OCI-LY7 (cell line): Measurements from ENCODE around the gene ANKRD34A. TPM values are rescaled to one million over a fixed set of nuclear protein-coding genes. Genes with fewer than 3 reads are reported as not detected.

Experiments used
- BruUV-seq: library from RNA; stranded (reverse); fragments of 400-500 nt; replicated peaks from 2 replicates; lab custom pipeline; 2021; lab: Mats Ljungman, UMichigan
- CTCF ChIA-PET: fragments of 300-600 bp; sonication (Branson Sonifier 250); formaldehyde crosslinking; loops from one replicate; lab custom pipeline; 2022; ENCODE audit warnings: antibody characterized with exemption; ENCODE audit not compliant: unreplicated experiment; lab: Charles Lee
- POLR2A ChIA-PET: fragments of 300-600 bp; sonication (Branson Sonifier 250); formaldehyde crosslinking; loops from one replicate; lab custom pipeline; 2022; ENCODE audit warnings: antibody characterized with exemption; lab: Charles Lee
- DNase-seq: peaks from one replicate; pipeline ENCODE4 v3.0.0-alpha.2; 2015; ENCODE audit warnings: low spot score
- H2AFZ ChIP-seq: fragments of 200-600 bp; sonication (generic), shearing (Covaris generic); 2 replicates; pipeline ENCODE4 v1.6.1; 2014; ENCODE audit warnings: mild to moderate bottlenecking, antibody characterized with exemption, low read length, moderate library complexity
- H3K27ac ChIP-seq: fragments of 200-600 bp; sonication (generic); 2 replicates; pipeline ENCODE4 v1.5.1; 2014; ENCODE audit warnings: mixed run types, low read depth, mild to moderate bottlenecking, moderate library complexity, low read length, inconsistent platforms; ENCODE audit not compliant: poor library complexity, severe bottlenecking
- H3K36me3 ChIP-seq: fragments of 200-600 bp; sonication (generic); 2 replicates; pipeline ENCODE4 v1.6.1; 2014; ENCODE audit warnings: mild to moderate bottlenecking, antibody characterized with exemption, low read length, moderate library complexity, mixed read lengths; ENCODE audit not compliant: insufficient read depth
- H3K4me1 ChIP-seq: fragments of 200-600 bp; sonication (generic); 2 replicates; pipeline ENCODE4 v1.5.1; 2014; ENCODE audit warnings: mild to moderate bottlenecking, low read length; ENCODE audit not compliant: insufficient read depth, poor library complexity, severe bottlenecking
- H3K4me2 ChIP-seq: fragments of 200-600 bp; sonication (generic); 2 replicates; pipeline ENCODE4 v1.6.1; 2014; ENCODE audit warnings: mild to moderate bottlenecking, low read length
- H3K4me3 ChIP-seq: fragments of 200-600 bp; sonication (generic); 2 replicates; pipeline ENCODE4 v1.5.1; 2014; ENCODE audit warnings: mild to moderate bottlenecking, low read depth, low read length; ENCODE audit not compliant: poor library complexity, severe bottlenecking
- H3K79me2 ChIP-seq: fragments of 200-600 bp; sonication (generic); 2 replicates; pipeline ENCODE4 v1.6.1; 2016; ENCODE audit warnings: low read depth, mild to moderate bottlenecking, low read length, moderate library complexity, mixed read lengths; ENCODE audit not compliant: insufficient read depth
- H3K9me2 ChIP-seq: fragments of 200-600 bp; sonication (generic); 2 replicates; pipeline ENCODE4 v1.6.1; 2016; ENCODE audit warnings: mild to moderate bottlenecking, low read length, mixed read lengths; ENCODE audit not compliant: insufficient read depth
- H3K9me3 ChIP-seq: fragments of 200-600 bp; sonication (generic); 2 replicates; pipeline ENCODE4 v1.6.1; 2014; ENCODE audit warnings: mild to moderate bottlenecking, mixed run types, low read length, mixed read lengths
- H4K20me1 ChIP-seq: fragments of 200-600 bp; sonication (generic); 2 replicates; pipeline ENCODE4 v1.6.1; 2014; ENCODE audit warnings: mild to moderate bottlenecking, antibody characterized with exemption, low read length, moderate library complexity, mixed read lengths; ENCODE audit not compliant: insufficient read depth
- CTCF ChIP-seq: fragments of 200-600 bp; sonication (generic); conservative IDR thresholded peaks from 2 replicates; pipeline ENCODE4 v1.5.1; 2014; ENCODE audit warnings: mild to moderate bottlenecking, antibody characterized with exemption, low read length, moderate library complexity, mixed read lengths
- EZH2phosphoT487 ChIP-seq: fragments of 200-600 bp; sonication (generic); IDR thresholded peaks from 2 replicates; pipeline ENCODE4 v1.6.1; 2018; ENCODE audit warnings: low read depth, borderline replicate concordance, mild to moderate bottlenecking, mixed run types, antibody characterized with exemption, low read length, moderate library complexity, mixed read lengths
- intact Hi-C: fragments of 100-400 bp; cut with micrococcal nuclease; formaldehyde crosslinking; loops from one replicate; pipeline ENCODE4 v1.10.0; 2022; ENCODE audit not compliant: unreplicated experiment
- total RNA-seq, 2 experiments: library from RNA; depleted of rRNA in 1 of 2; stranded (reverse); fragments of >200 nt in 1 of 2; shearing (Covaris generic) in 1 of 2; gene quantifications; 2 replicates each; pipeline ENCODE4 v1.2.3, GENCODE V29; 2014 to 2022

ANKRD34A gene
- total RNA-seq, 2 experiments from 2014 or later: 1.9 to 4.8 TPM

- Histone ChIP-seq H3K9me3 (no peaks in the 10 kb centered on the region), H3K36me3 (no peaks in the 10 kb centered on the region), H3K9me2 (no peaks in the 10 kb centered on the region), H4K20me1 (no peaks in the 10 kb centered on the region), H2AFZ (peak overlapping the region; percentile 20; the same call in 1 of the 2 replicates), H3K4me2 (no peak overlapping the region), H3K4me1 (peaks cover 52% of the 10 kb centered on the region), H3K27ac (no peak overlapping the region), H3K4me3 (no peak overlapping the region), H3K79me2 (no peaks in the 10 kb centered on the region)
- intact Hi-C loops: loop anchor here (1.0 to 5.0 kb wide), 3 partner anchors 30 to 130 kb away; partner anchors contain the start of gene NUDT17
- ChIA-PET POLR2A (interaction anchor here (0.6 to 4.6 kb wide), 4 partner anchors 12 to 45 kb away, joined by 3 to 58 read pairs (median 5); partner anchors contain the start of genes ANKRD34A and POLR3GL), CTCF (interaction anchor here (0.6 to 4.1 kb wide), 4 partner anchors 28 to 118 kb away, joined by 3 to 26 read pairs (median 12); partner anchors contain the start of gene PIAS3)
- DNase-seq: no peak
- no TSS peak for BruUV-seq
- TF ChIP-seq CTCF: no peak
- TF ChIP-seq EZH2phosphoT487: no peak
Measured at GRCh38 chr1:145977016-145977415, 12.6 kb upstream of the ANKRD34A start.

- Histone ChIP-seq H3K4me1 (peaks cover 34% of the 10 kb centered on the region), H3K27ac (no peak overlapping the region), H2AFZ (no peak overlapping the region), H3K36me3 (no peaks in the 10 kb centered on the region), H4K20me1 (no peaks in the 10 kb centered on the region), H3K79me2 (no peaks in the 10 kb centered on the region), H3K4me3 (no peak overlapping the region), H3K9me2 (no peaks in the 10 kb centered on the region), H3K9me3 (no peaks in the 10 kb centered on the region), H3K4me2 (no peak overlapping the region)
- no peak for TF ChIP-seq CTCF
- TF ChIP-seq EZH2phosphoT487: no peak
- DNase-seq: no peak
- no TSS peak for BruUV-seq
- ChIA-PET POLR2A (no interaction called here), CTCF (no interaction called here)
- intact Hi-C loops: loop anchor here (5.0 kb wide), 1 partner anchor 128 kb away; the partner anchor contains the start of gene NUDT17
Measured at GRCh38 chr1:145975216-145975615, 10.8 kb upstream of the ANKRD34A start.

GRCh38 chr1:145974721-145975120 lies 10.3 kb upstream of the ANKRD34A start:
- intact Hi-C loops: loop anchor here (5.0 kb wide), 1 partner anchor 127 kb away; the partner anchor contains the start of gene NUDT17
- peaks cover 29% of the 10 kb centered on the region for H3K4me1 ChIP-seq
- no peak overlapping the region for H3K4me2 ChIP-seq
- ChIA-PET POLR2A (no interaction called here), CTCF (no interaction called here)
- H3K9me2 ChIP-seq: no peaks in the 10 kb centered on the region
- no peak overlapping the region for H3K27ac ChIP-seq
- H3K9me3 ChIP-seq: no peaks in the 10 kb centered on the region
- no peak for DNase-seq
- H3K4me3 ChIP-seq: no peak overlapping the region
- H3K79me2 ChIP-seq: no peaks in the 10 kb centered on the region
- no peak overlapping the region for H2AFZ ChIP-seq
- no peaks in the 10 kb centered on the region for H4K20me1 ChIP-seq
- TF ChIP-seq EZH2phosphoT487 (no peak), CTCF (no peak)
- no TSS peak for BruUV-seq
- no peaks in the 10 kb centered on the region for H3K36me3 ChIP-seq
